ENCODE data around the gene C10orf90.

The C10orf90 gene

DNA sequence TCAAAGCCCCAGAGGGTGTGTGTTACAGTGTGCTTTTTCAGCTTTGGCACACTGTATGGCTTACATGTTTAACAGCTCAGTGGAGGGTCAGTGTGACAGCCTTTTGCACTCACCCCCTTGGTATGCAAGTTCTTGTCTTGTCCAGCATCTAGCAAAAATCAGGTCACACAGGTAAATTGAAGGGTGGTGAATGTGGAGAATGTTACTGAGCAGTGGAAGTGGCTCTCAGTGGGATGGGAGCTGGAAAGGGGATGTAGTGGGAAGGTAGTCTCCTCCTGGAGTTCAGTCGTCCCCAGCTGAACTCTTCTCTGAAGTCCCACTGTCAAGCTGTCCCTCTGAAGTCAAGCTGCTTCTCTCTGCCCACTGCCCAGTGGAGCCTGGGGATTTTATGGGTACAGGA lies 21.0 kb upstream of the C10orf90 start:
- H3K4me1 ChIP-seq (ENCODE audit: control insufficient read depth, insufficient read depth, low read length, poor library complexity, severe bottlenecking): no peaks in the 10 kb centered on the region
- DNase-seq: no peak
- no peaks in the 10 kb centered on the region for H3K36me3 ChIP-seq (ENCODE audit: control insufficient read depth, insufficient read depth, low read length)
- no peaks in the 10 kb centered on the region for H3K27me3 ChIP-seq (replicated peaks; ENCODE audit: control insufficient read depth, insufficient read depth, low read length, poor library complexity, severe bottlenecking)
- H3K27ac ChIP-seq (ENCODE audit: insufficient read depth, low read length, poor library complexity, severe bottlenecking): no peak overlapping the region
- no peaks in the 10 kb centered on the region for H3K9me3 ChIP-seq (ENCODE audit: control insufficient read depth, low read length)
- H3K4me3 ChIP-seq (ENCODE audit: insufficient read depth, low read depth, low read length, poor library complexity, severe bottlenecking): no peak overlapping the region

- no peak overlapping the region for H3K27ac ChIP-seq (ENCODE audit: insufficient read depth, low read length, poor library complexity, severe bottlenecking)
- H3K9me3 ChIP-seq (ENCODE audit: control insufficient read depth, low read length): no peaks in the 10 kb centered on the region
- H3K4me1 ChIP-seq (ENCODE audit: control insufficient read depth, insufficient read depth, low read length, poor library complexity, severe bottlenecking): no peaks in the 10 kb centered on the region
- no peaks in the 10 kb centered on the region for H3K36me3 ChIP-seq (ENCODE audit: control insufficient read depth, insufficient read depth, low read length)
- H3K27me3 ChIP-seq (replicated peaks; ENCODE audit: control insufficient read depth, insufficient read depth, low read length, poor library complexity, severe bottlenecking): no peaks in the 10 kb centered on the region
- no peak for DNase-seq
- H3K4me3 ChIP-seq (ENCODE audit: insufficient read depth, low read depth, low read length, poor library complexity, severe bottlenecking): no peak overlapping the region
Observed at GRCh38 chr10:126690534-126690933, 20.0 kb upstream of the C10orf90 start.

GRCh38 chr10:126689461-126689994 lies 19.0 kb upstream of the C10orf90 start:
- Histone ChIP-seq H3K4me3 (ENCODE audit: insufficient read depth, low read depth, low read length, poor library complexity, severe bottlenecking) (no peak overlapping the region), H3K36me3 (ENCODE audit: control insufficient read depth, insufficient read depth, low read length) (no peaks in the 10 kb centered on the region), H3K27ac (ENCODE audit: insufficient read depth, low read length, poor library complexity, severe bottlenecking) (no peak overlapping the region), H3K9me3 (ENCODE audit: control insufficient read depth, low read length) (no peaks in the 10 kb centered on the region), H3K27me3 (replicated peaks; ENCODE audit: control insufficient read depth, insufficient read depth, low read length, poor library complexity, severe bottlenecking) (no peaks in the 10 kb centered on the region), H3K4me1 (ENCODE audit: control insufficient read depth, insufficient read depth, low read length, poor library complexity, severe bottlenecking) (no peaks in the 10 kb centered on the region)
- no peak for DNase-seq

- no peaks in the 10 kb centered on the region for H3K27me3 ChIP-seq (replicated peaks; ENCODE audit: control insufficient read depth, insufficient read depth, low read length, poor library complexity, severe bottlenecking)
- H3K36me3 ChIP-seq (ENCODE audit: control insufficient read depth, insufficient read depth, low read length): no peaks in the 10 kb centered on the region
- no peak for DNase-seq
- H3K9me3 ChIP-seq (ENCODE audit: control insufficient read depth, low read length): no peaks in the 10 kb centered on the region
- no peak overlapping the region for H3K4me3 ChIP-seq (ENCODE audit: insufficient read depth, low read depth, low read length, poor library complexity, severe bottlenecking)
- no peak overlapping the region for H3K27ac ChIP-seq (ENCODE audit: insufficient read depth, low read length, poor library complexity, severe bottlenecking)
- H3K4me1 ChIP-seq (ENCODE audit: control insufficient read depth, insufficient read depth, low read length, poor library complexity, severe bottlenecking): no peaks in the 10 kb centered on the region
Observed at GRCh38 chr10:126687121-126687606, 16.7 kb upstream of the C10orf90 start.

- Histone ChIP-seq H3K27me3 (replicated peaks; ENCODE audit: control insufficient read depth, insufficient read depth, low read length, poor library complexity, severe bottlenecking) (no peaks in the 10 kb centered on the region), H3K27ac (ENCODE audit: insufficient read depth, low read length, poor library complexity, severe bottlenecking) (no peak overlapping the region), H3K4me1 (ENCODE audit: control insufficient read depth, insufficient read depth, low read length, poor library complexity, severe bottlenecking) (no peaks in the 10 kb centered on the region), H3K36me3 (ENCODE audit: control insufficient read depth, insufficient read depth, low read length) (no peaks in the 10 kb centered on the region), H3K4me3 (ENCODE audit: insufficient read depth, low read depth, low read length, poor library complexity, severe bottlenecking) (no peak overlapping the region), H3K9me3 (ENCODE audit: control insufficient read depth, low read length) (no peaks in the 10 kb centered on the region)
- DNase-seq: no peak
Observed at GRCh38 chr10:126686719-126687118, 16.2 kb upstream of the C10orf90 start.

GRCh38 chr10:126686268-126686667 lies 15.8 kb upstream of the C10orf90 start:
- Histone ChIP-seq H3K9me3 (ENCODE audit: control insufficient read depth, low read length) (no peaks in the 10 kb centered on the region), H3K27ac (ENCODE audit: insufficient read depth, low read length, poor library complexity, severe bottlenecking) (no peak overlapping the region), H3K4me1 (ENCODE audit: control insufficient read depth, insufficient read depth, low read length, poor library complexity, severe bottlenecking) (no peaks in the 10 kb centered on the region), H3K4me3 (ENCODE audit: insufficient read depth, low read depth, low read length, poor library complexity, severe bottlenecking) (no peak overlapping the region), H3K27me3 (replicated peaks; ENCODE audit: control insufficient read depth, insufficient read depth, low read length, poor library complexity, severe bottlenecking) (no peaks in the 10 kb centered on the region), H3K36me3 (ENCODE audit: control insufficient read depth, insufficient read depth, low read length) (no peaks in the 10 kb centered on the region)
- DNase-seq: no peak

DNA sequence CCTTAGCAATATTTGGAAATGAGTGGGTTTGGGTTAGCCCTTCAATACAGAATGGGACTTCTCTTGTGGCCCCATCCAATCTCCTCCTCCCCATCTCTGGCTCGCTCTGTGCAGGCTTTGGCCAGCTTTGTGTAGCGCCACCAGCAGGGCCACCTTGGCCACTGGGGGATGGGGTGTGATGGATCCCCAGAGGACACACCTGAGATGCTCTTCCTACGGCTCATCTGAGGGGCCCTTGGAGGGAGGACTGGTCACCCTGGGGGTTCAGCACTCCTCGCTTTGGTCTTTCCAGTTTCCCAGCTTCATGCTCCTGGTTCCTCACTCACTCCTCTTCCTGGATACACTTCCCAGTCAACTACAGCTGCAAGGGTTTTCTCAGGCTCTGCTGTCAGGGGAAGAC lies 15.3 kb upstream of the C10orf90 start:
- no peaks in the 10 kb centered on the region for H3K27me3 ChIP-seq (replicated peaks; ENCODE audit: control insufficient read depth, insufficient read depth, low read length, poor library complexity, severe bottlenecking)
- no peaks in the 10 kb centered on the region for H3K4me1 ChIP-seq (ENCODE audit: control insufficient read depth, insufficient read depth, low read length, poor library complexity, severe bottlenecking)
- no peak overlapping the region for H3K4me3 ChIP-seq (ENCODE audit: insufficient read depth, low read depth, low read length, poor library complexity, severe bottlenecking)

GRCh38 chr10:126684171-126684745 lies 13.8 kb upstream of the C10orf90 start:
- no peaks in the 10 kb centered on the region for H3K9me3 ChIP-seq (ENCODE audit: control insufficient read depth, low read length)

More for the DNA sequence above, 15.3 kb upstream of the C10orf90 start:
- Histone ChIP-seq H3K27ac (ENCODE audit: insufficient read depth, low read length, poor library complexity, severe bottlenecking) (no peak overlapping the region), H3K9me3 (ENCODE audit: control insufficient read depth, low read length) (no peaks in the 10 kb centered on the region), H3K36me3 (ENCODE audit: control insufficient read depth, insufficient read depth, low read length) (no peaks in the 10 kb centered on the region)
- DNase-seq: no peak

GRCh38 chr10:126683466-126683865 lies 13.0 kb upstream of the C10orf90 start:
- Histone ChIP-seq H3K9me3 (ENCODE audit: control insufficient read depth, low read length) (no peaks in the 10 kb centered on the region), H3K27me3 (replicated peaks; ENCODE audit: control insufficient read depth, insufficient read depth, low read length, poor library complexity, severe bottlenecking) (no peaks in the 10 kb centered on the region), H3K4me1 (ENCODE audit: control insufficient read depth, insufficient read depth, low read length, poor library complexity, severe bottlenecking) (no peaks in the 10 kb centered on the region), H3K27ac (ENCODE audit: insufficient read depth, low read length, poor library complexity, severe bottlenecking) (no peak overlapping the region), H3K4me3 (ENCODE audit: insufficient read depth, low read depth, low read length, poor library complexity, severe bottlenecking) (no peak overlapping the region), H3K36me3 (ENCODE audit: control insufficient read depth, insufficient read depth, low read length) (no peaks in the 10 kb centered on the region)
- DNase-seq: no peak

More at GRCh38 chr10:126684171-126684745, 13.8 kb upstream of the C10orf90 start:
- Histone ChIP-seq H3K27ac (ENCODE audit: insufficient read depth, low read length, poor library complexity, severe bottlenecking) (no peak overlapping the region), H3K27me3 (replicated peaks; ENCODE audit: control insufficient read depth, insufficient read depth, low read length, poor library complexity, severe bottlenecking) (no peaks in the 10 kb centered on the region), H3K4me1 (ENCODE audit: control insufficient read depth, insufficient read depth, low read length, poor library complexity, severe bottlenecking) (no peaks in the 10 kb centered on the region), H3K4me3 (ENCODE audit: insufficient read depth, low read depth, low read length, poor library complexity, severe bottlenecking) (no peak overlapping the region), H3K36me3 (ENCODE audit: control insufficient read depth, insufficient read depth, low read length) (no peaks in the 10 kb centered on the region)
- no peak for DNase-seq

DNA sequence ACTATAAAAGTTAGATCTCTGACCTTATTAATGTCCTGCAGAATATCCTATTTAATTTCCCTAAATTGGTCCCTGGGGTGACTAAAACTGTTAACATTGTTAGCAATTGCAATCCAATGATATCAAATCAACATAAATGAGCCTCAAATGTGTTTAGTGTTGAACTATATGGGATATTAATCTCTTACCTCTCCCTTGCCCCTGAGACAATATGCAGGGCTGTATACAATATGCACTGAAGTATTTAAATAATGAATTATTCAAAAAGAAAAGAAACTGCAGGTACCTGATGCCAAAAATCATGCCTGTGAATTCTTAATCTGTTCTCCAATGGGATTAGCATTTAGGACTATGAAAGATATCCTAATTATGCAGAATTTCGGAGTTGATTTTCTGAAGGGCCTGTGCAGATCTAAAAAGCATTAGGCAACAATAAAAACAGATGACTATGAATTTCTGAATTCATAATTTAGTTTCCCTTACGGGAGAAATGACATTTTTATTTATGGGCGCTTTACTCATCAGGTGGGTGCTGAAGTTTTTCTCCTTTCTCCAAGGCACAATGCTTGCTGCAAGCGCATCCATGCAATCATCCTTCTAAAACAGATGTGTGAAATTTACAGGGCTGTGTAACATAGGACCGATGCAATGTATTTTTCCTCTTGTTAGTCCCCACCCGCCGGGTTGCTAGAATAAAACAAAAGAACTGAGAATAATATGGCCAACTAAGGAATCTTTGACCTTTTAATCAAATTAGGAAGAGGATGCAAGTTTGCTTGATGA lies 5.4 kb upstream of the C10orf90 start:
- no peaks in the 10 kb centered on the region for H3K4me1 ChIP-seq (ENCODE audit: control insufficient read depth, insufficient read depth, low read length, poor library complexity, severe bottlenecking)
- no peak overlapping the region for H3K27ac ChIP-seq (ENCODE audit: insufficient read depth, low read length, poor library complexity, severe bottlenecking)
- no peaks in the 10 kb centered on the region for H3K9me3 ChIP-seq (ENCODE audit: control insufficient read depth, low read length)
- H3K27me3 ChIP-seq (replicated peaks; ENCODE audit: control insufficient read depth, insufficient read depth, low read length, poor library complexity, severe bottlenecking): no peaks in the 10 kb centered on the region
- no peak for DNase-seq
- no peaks in the 10 kb centered on the region for H3K36me3 ChIP-seq (ENCODE audit: control insufficient read depth, insufficient read depth, low read length)
- H3K4me3 ChIP-seq (ENCODE audit: insufficient read depth, low read depth, low read length, poor library complexity, severe bottlenecking): no peak overlapping the region

All from effector memory CD4-positive, alpha-beta T cell (primary cell).